Panc1 (cell line): Measurements from ENCODE around the gene IER3. TPM values are rescaled to one million over a fixed set of nuclear protein-coding genes. Genes with fewer than 3 reads are reported as not detected.
"Not testable (repeated sequence)": the region's sequence is repeated elsewhere in the genome, so short reads cannot be mapped to it uniquely, and the experiment has no call there.

Experiments
- ATAC-seq: fragments of 200-7000 bp; cut with Tn5 transposase; 2 replicates; pipeline ENCODE4 v1.9.1; 2020; ENCODE audit warnings: mild to moderate bottlenecking, moderate library complexity
- BruUV-seq: library from RNA; stranded (reverse); fragments of 400-500 nt; replicated peaks from 2 replicates; lab custom pipeline; 2021; lab: Mats Ljungman, UMichigan
- CTCF ChIA-PET: fragments of 300-600 bp; sonication (Branson Sonifier 250); formaldehyde crosslinking; loops from one replicate; lab custom pipeline; 2022; ENCODE audit warnings: antibody characterized with exemption; lab: Charles Lee
- POLR2A ChIA-PET: fragments of 300-600 bp; sonication (Branson Sonifier 250); formaldehyde crosslinking; loops from one replicate; lab custom pipeline; 2022; ENCODE audit warnings: antibody characterized with exemption; lab: Charles Lee
- DNase-seq: peaks from one replicate; pipeline ENCODE4 v3.0.0-alpha.2; 2010; ENCODE audit warnings: low read depth, low spot score
- H3K27ac ChIP-seq: 2 replicates; pipeline ENCODE4 v1.5.1; 2011; ENCODE audit warnings: mild to moderate bottlenecking, low read length, inconsistent platforms
- H3K27me3 ChIP-seq: fragments of 200-500 bp; sonication (Bioruptor generic); 2 replicates; pipeline ENCODE4 v1.6.0; 2014; ENCODE audit warnings: low read length, inconsistent platforms; ENCODE audit not compliant: control insufficient read depth, insufficient read depth
- H3K36me3 ChIP-seq: fragments of 200-500 bp; sonication (Bioruptor generic); 2 replicates; pipeline ENCODE4 v1.5.1; 2014; ENCODE audit warnings: inconsistent platforms, mild to moderate bottlenecking, low read length, moderate library complexity; ENCODE audit not compliant: control insufficient read depth, insufficient read depth
- H3K4me1 ChIP-seq: 2 replicates; pipeline ENCODE4 v1.5.1; 2011; ENCODE audit warnings: inconsistent platforms, mild to moderate bottlenecking, low read length, moderate library complexity; ENCODE audit not compliant: control insufficient read depth, insufficient read depth
- H3K4me3 ChIP-seq, 2 experiments: 2 replicates each; pipeline ENCODE4 v1.5.1; 2011 to 2012; ENCODE audit warnings: low read depth in 2 of 2, low read length in 2 of 2, mild to moderate bottlenecking in 2 of 2, inconsistent platforms in 1 of 2, moderate library complexity in 1 of 2
- H3K9me3 ChIP-seq: fragments of 200-500 bp; sonication (Bioruptor generic); 2 replicates; pipeline ENCODE4 v1.5.1; 2014; ENCODE audit warnings: low read depth, mild to moderate bottlenecking, inconsistent platforms, low read length, moderate library complexity; ENCODE audit not compliant: control insufficient read depth, insufficient read depth
- CTCF ChIP-seq: fragments of 450-650 bp; IDR thresholded peaks from 2 replicates; pipeline ENCODE4 v1.5.1; 2017; ENCODE audit warnings: mild to moderate bottlenecking
- POLR2AphosphoS5 ChIP-seq: IDR thresholded peaks from 2 replicates; pipeline ENCODE4 v1.6.1; 2012; ENCODE audit warnings: mild to moderate bottlenecking, low read depth, low read length, moderate library complexity
- SIN3A ChIP-seq: IDR thresholded peaks from 2 replicates; pipeline ENCODE4 v1.6.1; 2012; ENCODE audit warnings: low read depth, mild to moderate bottlenecking, low read length, moderate library complexity, borderline replicate concordance; ENCODE audit not compliant: insufficient read depth
- TCF7L2 ChIP-seq: IDR thresholded peaks from 2 replicates; pipeline ENCODE4 v1.6.1; 2011; ENCODE audit warnings: mild to moderate bottlenecking, low read depth, low read length, inconsistent platforms
- in situ Hi-C: cut with HindIII; loops from 2 replicates; pipeline ENCODE4 v1.10.0; 2016; ENCODE audit warnings: low sequenced_read_pairs, low pct_unique_long_range_greater_than_20kb
- intact Hi-C: fragments of 100-400 bp; cut with micrococcal nuclease; formaldehyde crosslinking; loops from one replicate; pipeline ENCODE4 v1.10.0; 2022; ENCODE audit not compliant: unreplicated experiment
- total RNA-seq: library from RNA; stranded (reverse); gene quantifications from one replicate; pipeline ENCODE4 v1.2.1, GENCODE V29; 2021; ENCODE audit not compliant: unreplicated experiment

IER3 gene
- total RNA-seq, 1 experiment from 2014 or later = 106 TPM

GRCh38 chr6:30723843-30724741 is 20.3 kb downstream of the IER3 start:
- H3K27me3 ChIP-seq, intact Hi-C loops, H3K9me3 ChIP-seq, ATAC-seq, in situ Hi-C loops, H3K4me3 ChIP-seq, DNase-seq, CTCF ChIA-PET: not testable (repeated sequence)
- H3K27ac ChIP-seq = peak overlapping the region; percentile 66
- peaks cover 29% of the 10 kb centered on the region for H3K36me3 ChIP-seq
- POLR2A ChIA-PET = interaction anchor here (0.7 kb wide), 1 partner anchor 99 kb away, joined by 5 read pairs; no protein-coding TSS in a partner anchor
- TSS peak; percentile 85 for BruUV-seq
- peaks cover 31% of the 10 kb centered on the region for H3K4me1 ChIP-seq
- TF ChIP-seq CTCF = peak; percentile 6; the same call in 1 of the 2 replicates

- H3K27me3 ChIP-seq, H3K9me3 ChIP-seq, POLR2A ChIA-PET, ATAC-seq, BruUV-seq, in situ Hi-C loops, DNase-seq, intact Hi-C loops: not testable (repeated sequence)
- Histone ChIP-seq H3K36me3 (peaks cover 29% of the 10 kb centered on the region), H3K4me3 (peak overlapping the region; percentile 88 to 100), H3K4me1 (peaks cover 37% of the 10 kb centered on the region), H3K27ac (peak overlapping the region; percentile 82)
- CTCF ChIA-PET = interaction anchor here (1.6 kb wide), 1 partner anchor 44 kb away, joined by 10 read pairs; no protein-coding TSS in a partner anchor
Measured at GRCh38 chr6:30723159-30723842, 21.0 kb downstream of the IER3 start.

- in situ Hi-C loops = no loop called here
- peak overlapping the region; percentile 88 to 100 for H3K4me3 ChIP-seq
- peaks cover 35% of the 10 kb centered on the region for H3K4me1 ChIP-seq
- H3K9me3 ChIP-seq = no peaks in the 10 kb centered on the region
- BruUV-seq = no TSS peak
- peak overlapping the region; percentile 82 for H3K27ac ChIP-seq
- H3K27me3 ChIP-seq = no peaks in the 10 kb centered on the region
- TF ChIP-seq CTCF (peak; percentile 97), SIN3A (no peak), POLR2AphosphoS5 (no peak; the same call in 1 of the 2 replicates), TCF7L2 (no peak)
- ATAC-seq (no peak), DNase-seq (no peak)
- ChIA-PET CTCF (interaction anchor here (1.6 kb wide), 1 partner anchor 43 kb away, joined by 10 read pairs; no protein-coding TSS in a partner anchor), POLR2A (interaction anchor here (0.8 kb wide), 2 partner anchors 17 to 50 kb away, joined by 4 to 8 read pairs; partner anchors contain the start of gene DHX16)
- intact Hi-C loops = loop anchor here (1.0 kb wide), 1 partner anchor 41 kb away; no protein-coding TSS in a partner anchor
- peaks cover 29% of the 10 kb centered on the region for H3K36me3 ChIP-seq
Measured at GRCh38 chr6:30722280-30723112, 21.9 kb downstream of the IER3 start.

- in situ Hi-C loops, BruUV-seq, H3K9me3 ChIP-seq, ATAC-seq, DNase-seq, H3K27me3 ChIP-seq: not testable (repeated sequence)
- H3K4me3 ChIP-seq = peak overlapping the region; percentile 88 to 100
- H3K27ac ChIP-seq = peak overlapping the region; percentile 82
- H3K36me3 ChIP-seq = peaks cover 29% of the 10 kb centered on the region
- CTCF ChIA-PET = interaction anchor here (1.6 kb wide), 1 partner anchor 43 kb away, joined by 10 read pairs; no protein-coding TSS in a partner anchor
- intact Hi-C loops = loop anchor here (1.0 kb wide), 1 partner anchor 41 kb away; no protein-coding TSS in a partner anchor
- H3K4me1 ChIP-seq = peaks cover 35% of the 10 kb centered on the region
- POLR2A ChIA-PET = interaction anchor here (0.8 kb wide), 2 partner anchors 18 to 49 kb away, joined by 4 to 8 read pairs; partner anchors contain the start of gene DHX16
Measured at GRCh38 chr6:30722025-30722279, 22.4 kb downstream of the IER3 start.
